SK-N-MC (cell line): ENCODE results near the gene PPP6R2.

ENCODE experiments used
- EZH2 ChIP-seq: fragments of 200-600 bp; sonication (generic); IDR thresholded peaks from one replicate; pipeline ENCODE4 v1.6.1; 2017; ENCODE audit warnings: antibody characterized with exemption
- POLR2AphosphoS5 ChIP-seq: IDR thresholded peaks from 2 replicates; pipeline ENCODE4 v1.6.1; 2012; ENCODE audit warnings: mild to moderate bottlenecking, low read depth, low read length, borderline replicate concordance

- no peak for TF ChIP-seq POLR2AphosphoS5
- no peak for TF ChIP-seq EZH2
Observed at GRCh38 chr22:50444663-50445062, 101.5 kb downstream of the PPP6R2 start.
